IPS-NIHi11 (cell line): ENCODE measurements around the gene TOMM20.
A peak's percentile ranks its signal among the peaks of the same experiment; 100 is the strongest.
"Not testable (repeated sequence)": the region's sequence is repeated elsewhere in the genome, so short reads cannot be mapped to it uniquely, and the experiment has no call there.

Experiments
- DNase-seq: peaks from one replicate; pipeline ENCODE4 v3.0.0; 2012; ENCODE audit warnings: mixed read lengths, low spot score

The TOMM20 gene

DNA sequence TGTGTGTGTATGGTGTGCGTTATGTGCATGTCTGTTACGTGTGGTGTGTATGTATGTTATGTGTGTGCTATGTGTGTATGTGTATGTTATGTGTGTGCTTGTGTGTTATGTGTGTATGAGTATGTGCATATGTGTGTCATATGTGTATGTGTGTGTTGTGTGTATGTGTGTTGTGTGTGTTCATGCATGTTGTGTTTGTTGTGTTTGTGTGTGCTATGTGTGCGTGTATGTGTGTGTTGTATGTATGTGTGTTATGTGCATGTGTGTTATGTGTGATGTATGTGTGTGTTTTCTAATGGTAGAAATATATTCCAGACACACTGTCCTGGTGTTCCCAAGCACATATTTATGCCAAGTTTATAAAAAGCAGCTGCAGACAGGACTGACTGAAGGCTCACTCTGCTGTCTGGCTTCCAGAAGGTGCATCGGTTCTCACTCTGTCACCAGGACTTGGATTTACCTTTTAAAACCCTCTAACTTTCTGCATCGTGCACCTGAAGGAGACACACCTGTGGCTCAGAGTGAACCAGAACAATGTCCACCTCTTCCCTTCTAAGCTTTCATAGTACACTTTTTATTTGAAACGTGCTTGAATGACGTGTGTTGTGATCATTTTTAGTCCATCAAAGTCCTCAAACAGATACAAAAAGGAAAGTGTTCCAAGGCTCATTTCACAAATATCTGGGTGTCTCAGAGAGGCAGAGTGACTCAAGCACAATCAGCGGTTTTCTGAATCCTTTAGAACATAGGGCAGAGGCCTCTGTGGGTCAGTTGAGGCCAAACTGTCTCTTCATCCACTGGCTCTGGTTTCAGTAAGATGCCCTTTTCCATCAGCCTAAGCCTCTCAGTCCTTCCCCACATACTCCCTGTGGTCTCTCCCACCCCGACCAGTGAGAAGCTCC lies 49.9 kb downstream of the TOMM20 start:
- no peak for DNase-seq

DNA sequence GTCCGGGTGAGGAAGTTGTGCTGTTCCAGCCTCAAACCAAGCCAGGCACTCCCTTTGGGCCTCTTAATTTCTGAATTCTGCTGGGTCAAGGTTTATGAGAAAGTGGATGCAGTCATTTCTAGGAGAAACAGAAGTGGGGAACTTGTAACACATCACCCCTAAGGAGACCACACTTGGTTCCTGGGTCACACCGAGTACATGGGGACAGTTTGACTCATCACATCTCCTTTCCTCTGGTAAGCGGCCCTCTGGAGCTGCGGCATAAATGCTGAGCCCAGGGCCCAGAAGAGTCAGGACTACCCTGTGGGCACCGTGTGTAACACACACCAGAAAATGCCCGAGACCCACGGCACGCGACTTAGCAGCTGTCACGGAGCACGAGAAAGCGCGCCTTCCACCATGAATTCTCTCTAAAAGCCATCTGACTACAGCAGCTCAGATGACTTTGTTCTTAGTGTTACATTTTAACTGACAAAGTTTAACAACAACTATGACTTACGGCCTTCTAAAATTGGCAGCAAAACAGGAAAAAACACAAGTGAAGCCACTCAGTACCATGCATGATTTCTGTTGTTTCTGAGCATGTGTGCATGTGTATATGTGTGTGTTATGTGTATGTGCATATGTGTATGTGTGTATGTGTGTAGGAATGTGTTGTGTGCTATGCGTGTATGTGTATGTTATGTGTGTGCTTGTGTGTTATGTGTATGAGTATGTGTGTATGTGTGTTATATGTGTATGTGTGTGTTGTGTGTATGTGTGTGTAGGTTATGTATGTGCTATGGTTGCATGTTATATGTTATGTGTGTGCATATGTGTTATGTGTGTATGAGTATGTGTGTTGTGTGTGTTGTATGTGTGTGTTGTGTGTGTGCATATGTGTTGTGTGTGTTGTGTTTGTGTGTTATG lies 50.8 kb downstream of the TOMM20 start:
- no peak for DNase-seq

DNA sequence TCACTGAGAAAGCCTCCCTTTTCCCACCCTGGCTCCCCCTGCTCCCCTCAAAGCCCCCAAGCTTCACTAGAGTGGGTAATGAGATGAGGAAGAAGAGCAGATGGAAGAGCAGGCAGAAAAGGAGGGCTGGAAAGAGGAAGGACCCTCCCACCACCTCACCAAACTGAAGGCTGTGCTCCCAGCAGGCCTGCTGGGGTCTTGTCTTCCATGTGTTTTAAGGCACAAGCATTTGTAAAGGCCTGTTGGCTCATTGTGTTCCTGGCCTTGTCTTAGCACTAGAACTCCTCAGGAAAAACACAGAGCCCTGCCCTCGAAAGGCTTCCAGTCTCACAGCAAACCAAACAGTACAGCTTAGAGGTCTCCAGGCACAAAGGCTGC lies 51.5 kb downstream of the TOMM20 start:
- DNase-seq = no peak

DNA sequence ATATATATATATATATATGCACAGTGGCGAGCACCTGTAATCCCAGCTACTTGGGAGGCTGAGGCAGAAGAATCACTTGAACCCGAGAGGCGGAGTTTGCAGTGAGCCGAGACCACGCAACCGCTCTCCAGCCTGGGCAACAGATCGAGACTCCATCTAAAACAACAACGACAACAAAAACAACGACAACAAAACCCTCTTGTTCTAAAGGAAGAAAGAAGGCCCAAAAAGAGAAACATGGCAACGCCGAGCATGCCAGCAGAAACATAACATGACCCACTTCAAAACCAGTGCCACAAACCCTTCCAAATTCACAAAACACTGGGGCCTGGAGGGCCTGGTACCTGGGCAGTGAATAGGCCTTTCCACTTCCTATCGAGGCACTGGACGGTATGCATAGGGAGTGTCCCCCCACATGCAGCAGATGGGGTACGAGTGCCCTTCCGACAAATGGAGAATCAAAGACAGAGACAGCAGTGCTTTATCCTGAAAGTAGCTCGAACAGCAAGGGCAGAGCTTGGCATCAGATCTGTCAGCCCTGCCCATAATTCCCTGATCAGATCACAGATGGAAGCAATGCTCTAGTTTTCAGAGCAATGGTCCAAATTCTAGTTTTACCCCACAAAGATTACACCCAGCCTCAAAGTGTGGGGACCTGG lies 52.0 kb downstream of the TOMM20 start:
- no peak for DNase-seq

DNA sequence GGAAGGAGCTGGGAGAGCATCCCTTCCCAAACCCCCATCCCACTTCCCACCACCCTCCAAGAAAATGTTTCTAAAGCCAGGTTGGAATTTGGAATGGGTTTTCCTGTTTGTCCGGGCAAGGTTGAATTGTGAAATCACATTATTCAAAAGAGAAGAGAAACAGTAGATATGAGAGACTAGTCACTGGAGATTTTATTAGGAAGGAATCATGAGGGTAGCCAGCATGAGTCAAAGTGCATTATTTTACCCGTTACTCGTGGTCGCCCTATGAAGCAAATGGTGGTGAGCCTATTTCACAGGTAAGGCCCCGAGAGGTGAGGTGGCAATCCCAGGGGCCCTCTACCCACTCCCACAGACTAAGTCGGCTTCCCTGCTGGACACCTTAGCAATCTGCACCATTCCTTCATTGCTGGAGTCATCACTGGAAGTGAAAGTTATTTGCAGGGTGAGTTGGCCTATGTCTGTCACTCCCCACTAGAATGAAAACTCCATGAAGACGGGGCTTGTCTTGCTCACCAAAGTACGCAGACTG lies 52.8 kb downstream of the TOMM20 start:
- no peak for DNase-seq

DNA sequence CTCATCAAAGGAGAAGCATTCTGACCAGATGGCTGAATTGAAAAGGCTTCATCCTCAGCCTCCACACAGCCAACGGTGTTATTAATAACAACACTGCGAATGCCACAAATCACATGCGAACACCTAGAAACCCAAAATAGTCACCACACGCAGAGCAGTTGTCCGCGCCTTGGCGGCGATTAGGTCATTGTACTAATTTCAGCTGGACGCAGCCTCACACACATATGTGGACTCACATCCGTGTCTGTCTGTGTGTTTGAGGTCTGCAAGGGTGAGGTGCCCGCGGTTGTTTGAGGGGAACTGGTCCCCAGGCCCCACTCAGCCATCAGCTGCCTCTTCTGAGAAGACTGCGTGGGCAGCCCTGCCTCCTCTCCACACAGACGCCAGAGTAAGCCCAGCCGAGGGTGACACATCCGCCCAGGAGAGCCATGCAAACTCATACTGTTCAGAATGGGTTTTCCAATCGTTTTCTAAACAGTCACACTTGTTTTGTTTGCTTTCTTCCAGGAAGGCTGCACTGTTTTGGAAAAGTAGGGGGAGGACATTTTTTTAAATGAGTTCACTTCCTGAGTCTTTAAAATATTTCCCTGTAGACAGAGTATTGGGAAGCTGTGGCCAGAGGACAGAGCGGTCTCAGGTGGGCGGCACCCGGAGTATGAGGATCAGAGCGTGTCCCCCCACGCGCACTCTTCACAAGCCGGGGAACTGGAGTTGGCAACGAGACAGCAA lies 53.4 kb downstream of the TOMM20 start:
- no peak for DNase-seq

DNA sequence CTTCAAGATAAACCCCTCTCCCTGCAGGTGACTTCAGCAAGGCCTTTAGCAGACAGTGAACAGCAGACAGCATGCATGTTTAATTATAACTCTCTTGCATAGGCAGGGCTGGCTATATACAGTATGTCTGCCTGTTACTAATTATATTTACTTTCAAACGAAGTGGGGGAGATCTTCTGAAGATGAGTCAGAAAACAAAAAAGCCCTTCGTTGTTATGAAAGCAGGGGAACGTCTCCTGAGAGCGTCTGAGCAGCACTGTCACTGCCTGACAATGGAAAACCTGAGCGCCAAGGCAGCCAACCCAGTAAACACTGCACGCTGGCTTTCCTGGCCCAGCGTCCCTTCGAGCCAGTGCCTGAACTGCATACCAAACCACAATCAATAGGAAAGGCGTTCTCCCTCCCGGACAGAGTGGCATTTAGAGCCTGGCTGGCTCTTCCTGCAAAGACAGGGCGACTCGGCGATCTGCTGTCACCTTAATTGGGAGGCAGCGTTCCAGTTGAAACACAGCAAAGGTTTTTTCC lies 54.1 kb downstream of the TOMM20 start:
- DNase-seq = no peak

DNA sequence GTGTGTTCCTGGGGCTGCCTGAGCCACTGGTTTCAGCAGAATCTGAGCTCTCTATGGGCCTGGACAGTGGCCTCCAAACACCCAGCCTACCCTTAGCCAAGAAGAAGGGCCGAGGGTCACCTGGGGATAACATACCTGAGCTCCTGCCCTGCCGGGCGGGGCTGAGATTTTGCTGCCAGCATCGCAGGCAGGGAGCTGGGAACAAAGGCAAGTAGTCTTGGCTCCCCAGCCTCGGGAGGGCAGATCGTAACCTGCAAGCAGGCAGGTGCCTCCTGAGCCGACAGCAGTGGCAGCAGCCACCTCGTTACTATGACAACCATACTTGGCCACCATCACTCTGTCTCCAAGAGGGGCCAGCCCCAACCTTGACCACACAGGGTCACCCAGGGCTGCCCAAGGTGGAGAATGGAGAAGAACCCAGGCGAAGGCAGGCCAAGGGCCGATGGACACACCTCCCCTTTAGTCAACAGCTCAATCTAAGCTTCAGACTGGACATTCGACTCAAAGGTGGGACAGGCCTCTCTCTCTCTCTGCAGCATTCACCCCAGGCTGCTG lies 54.6 kb downstream of the TOMM20 start:
- peak; percentile 26 for DNase-seq

DNA sequence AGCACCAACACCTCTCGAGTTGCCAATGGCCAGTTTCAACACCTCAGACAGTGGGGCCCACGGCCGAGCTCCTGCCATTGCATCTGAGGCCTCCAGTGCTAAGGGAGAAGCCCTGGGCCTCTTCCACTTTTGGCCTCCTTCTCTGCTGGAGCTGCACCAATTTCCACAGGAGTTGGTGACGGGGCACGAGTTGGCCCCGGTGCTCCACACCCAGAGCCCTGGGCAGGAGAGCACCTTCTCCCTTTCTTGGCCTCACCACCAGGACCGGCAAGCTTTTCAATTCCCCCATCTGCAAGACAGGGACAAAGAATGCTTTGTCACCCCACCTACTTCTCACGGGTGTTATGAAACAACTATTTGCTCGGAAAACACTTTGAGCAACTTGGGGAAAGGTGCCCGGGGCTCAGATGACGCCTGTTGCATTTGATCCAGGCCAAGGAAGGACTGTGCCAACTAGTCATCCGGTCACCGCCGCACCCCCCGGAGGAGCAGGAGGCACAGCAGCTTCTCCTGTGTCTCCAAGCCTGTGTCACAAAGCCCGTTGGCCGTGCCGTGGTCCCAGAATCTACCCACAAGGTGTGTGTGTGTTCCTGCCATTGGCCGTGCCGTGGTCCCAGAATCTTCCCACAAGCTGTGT lies 55.2 kb downstream of the TOMM20 start:
- DNase-seq = no peak

DNA sequence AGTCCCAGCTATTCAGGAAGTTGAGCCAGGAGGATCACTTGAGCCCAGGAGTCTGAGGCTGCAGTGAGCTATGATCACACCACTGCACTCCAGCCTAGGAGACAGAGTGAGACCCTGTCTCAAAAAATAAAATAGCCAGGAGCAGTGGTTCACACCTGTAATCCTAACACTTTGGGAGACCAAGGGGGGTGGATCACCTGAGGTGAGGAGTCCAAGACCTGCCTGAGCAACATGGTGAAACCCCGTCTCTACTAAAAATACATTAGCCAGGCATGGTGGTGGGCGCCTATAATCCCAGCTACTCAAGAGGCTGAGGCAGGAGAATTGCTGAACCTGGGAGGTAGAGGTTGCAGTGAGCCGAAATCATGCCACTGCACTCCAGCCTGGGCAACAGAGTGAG lies 56.1 kb downstream of the TOMM20 start:
- not testable (repeated sequence) for DNase-seq

DNA sequence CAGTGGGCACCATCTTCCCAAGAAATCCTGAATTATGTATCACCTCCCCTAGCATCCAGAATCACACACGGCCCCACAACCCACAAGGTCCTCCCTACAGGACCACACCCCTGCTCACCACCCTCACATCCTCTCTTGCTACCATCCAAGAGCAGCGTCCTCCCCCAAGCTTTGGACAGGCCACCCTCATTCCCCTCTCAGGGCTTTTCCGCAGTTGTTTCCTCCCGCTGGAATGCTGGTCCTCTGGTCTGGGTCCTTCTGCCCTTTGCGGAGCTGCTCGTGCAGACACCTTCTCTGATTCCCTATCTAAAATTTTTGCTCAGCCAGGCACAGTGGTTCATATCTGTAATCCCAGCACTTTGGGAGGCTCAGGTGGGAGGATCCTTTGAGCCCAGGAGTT lies 56.5 kb downstream of the TOMM20 start:
- no peak for DNase-seq

DNA sequence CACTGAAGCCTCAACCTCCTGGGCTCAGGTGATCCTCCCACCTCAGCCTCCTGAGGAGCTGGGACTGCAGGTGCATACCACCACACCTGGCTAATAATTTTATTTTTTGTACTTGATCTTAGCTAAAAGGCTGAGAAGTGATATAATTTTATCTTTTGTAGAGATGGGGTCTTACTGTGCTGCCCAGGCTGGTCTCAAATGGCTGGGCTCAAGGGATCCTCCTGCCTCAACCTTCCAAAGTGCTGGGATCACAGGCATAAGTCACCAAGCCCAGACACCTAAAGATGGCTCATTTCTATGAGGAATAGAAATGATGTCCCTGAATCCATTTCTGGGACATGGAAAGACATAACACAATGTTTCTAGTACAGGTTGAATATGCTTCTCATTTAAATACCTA lies 57.8 kb downstream of the TOMM20 start:
- DNase-seq = no peak

DNA sequence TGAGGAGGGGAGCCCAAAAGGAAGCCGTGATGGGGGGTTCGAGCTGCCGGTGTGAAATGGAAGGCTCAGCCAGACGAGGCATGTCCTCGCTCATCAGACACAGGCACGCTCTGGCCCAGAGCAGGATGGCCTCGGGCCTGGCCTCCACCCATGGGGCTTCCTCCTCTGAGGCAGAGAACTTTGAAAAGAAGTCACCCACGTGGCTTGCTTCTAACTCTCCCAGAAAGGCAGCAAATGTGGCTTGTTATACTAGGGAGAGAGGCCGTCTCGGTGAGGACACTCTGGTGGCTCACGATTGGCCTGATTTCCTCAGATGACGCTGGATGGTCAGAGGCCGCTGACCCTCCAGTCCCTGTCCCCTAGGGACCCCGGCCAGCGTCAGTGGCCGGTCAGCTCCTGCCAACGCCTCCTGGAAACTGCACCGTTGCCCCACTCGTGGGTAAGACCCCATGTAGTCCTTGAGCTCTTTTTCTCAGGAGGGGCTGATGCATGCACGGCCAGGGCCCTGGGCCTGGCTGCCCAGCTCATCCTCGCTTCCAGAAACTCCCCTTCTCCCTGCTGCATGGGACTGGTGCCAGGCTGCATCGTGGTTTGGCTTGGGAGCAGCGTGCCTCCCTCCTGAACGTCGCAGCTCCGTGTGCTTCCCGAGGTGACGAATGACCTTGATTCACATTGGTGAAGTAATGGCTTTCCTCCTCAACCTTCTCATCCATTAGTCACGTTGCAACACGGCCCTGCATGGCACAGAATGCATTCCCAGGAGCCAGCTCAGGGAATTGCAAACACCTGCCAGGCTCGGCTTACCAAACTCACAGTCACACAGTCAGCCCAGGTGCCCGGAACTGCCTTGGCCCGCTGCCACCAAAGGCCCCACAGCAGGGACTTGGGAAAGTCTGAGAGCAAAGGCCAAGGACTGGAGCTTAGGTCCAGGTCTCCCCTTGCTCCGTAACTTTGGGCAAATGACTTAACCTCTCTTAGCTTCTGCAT lies 58.8 kb downstream of the TOMM20 start:
- no peak for DNase-seq

DNA sequence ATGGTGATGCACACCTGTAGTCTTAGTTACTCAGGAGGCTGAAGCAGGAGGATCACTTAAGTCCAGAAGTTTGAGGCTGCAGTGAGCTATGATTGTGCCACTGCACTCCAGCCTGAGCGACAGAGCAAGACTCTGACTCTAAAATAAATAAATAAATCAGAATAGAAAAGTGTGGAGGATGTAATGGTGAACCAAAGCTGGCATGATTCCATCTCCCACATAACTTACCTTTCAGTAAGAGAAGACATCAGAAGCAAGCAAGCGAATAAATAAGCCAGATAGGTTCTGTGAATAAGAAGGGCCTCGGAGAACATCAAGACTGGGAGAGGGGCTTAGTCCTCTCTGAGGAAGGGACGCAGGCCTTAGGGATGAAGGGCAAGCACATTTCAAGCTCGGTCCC lies 59.5 kb downstream of the TOMM20 start:
- DNase-seq = no peak

DNA sequence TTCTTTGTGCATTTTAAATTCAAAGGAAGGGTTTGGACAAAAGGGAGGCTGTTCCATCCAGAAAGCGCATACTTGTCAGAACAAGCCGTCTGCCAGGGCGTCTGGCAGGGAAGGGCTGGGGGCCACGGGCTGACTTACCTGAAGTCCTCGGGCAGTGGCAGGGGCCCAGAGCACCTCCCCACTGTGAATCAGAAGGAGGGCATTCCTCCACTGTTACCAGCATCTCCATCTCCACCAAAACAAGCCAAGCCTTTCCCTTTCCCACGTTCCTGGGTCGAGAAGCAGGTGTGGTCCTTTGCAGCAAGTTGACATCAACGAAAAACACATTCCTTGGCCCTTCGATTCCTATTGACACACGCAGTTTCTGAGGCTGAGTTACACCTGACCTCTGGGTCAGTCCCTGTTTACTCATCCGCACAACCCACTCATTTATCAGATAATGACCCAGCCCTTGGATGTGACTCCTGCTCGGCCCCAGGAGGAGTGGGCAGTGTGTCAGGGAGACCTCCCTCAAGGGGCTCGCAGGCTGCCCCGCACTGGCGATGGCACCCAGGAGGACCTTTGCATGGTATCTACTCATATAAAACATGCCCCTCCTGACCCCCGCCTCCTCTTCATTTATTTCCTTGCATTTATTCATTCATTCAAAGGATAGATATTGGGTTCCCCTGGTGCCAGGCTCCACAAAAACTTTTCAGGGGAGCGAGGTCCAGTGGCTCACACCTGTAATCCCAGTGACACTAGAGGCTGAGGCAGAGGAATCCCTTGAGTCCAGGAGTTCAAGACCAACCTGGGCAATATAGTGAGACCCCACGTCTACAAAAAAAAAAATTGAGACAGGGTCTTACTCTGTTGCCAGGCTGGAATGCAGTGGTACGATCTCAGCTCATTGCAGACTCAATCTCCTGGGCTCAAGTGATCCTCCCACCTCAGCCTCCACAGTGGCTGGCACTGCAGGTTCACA lies 60.2 kb downstream of the TOMM20 start:
- no peak for DNase-seq

DNA sequence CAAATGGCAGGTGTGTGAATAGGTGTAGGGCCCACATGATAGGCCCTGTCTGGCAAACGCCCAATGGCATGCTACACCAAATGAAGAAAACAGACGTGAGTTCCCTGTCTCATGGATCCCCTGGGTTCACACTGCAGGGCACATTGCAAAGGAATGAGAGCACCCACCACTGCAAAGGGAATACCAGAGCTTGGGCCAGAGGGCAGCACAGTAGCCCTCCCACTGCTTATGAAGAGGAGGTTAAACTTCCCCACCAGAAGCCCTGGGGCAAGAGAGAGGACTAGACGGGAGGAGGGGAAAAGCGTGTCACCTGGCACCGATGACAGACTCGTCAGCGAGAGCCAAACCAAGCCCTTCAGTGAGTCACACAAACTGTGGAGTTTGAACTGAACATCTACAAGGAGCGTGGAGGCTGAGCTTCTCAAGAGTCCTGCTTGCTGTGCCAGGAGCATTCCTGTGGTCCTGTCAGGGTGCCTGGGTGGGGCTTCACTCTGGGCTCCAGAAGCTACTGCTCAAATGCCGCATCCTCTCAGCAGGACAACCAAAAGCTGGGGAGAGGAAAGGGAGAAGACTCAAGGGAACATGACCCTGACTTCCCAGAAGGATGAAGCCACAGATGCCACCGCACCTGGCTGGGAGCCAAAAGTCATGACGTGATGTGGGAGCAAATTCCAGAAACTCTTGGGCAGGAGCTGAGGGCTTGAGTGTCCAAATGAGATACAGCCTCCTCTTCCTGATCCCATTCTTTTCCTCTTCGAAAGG lies 61.1 kb downstream of the TOMM20 start:
- DNase-seq = no peak

DNA sequence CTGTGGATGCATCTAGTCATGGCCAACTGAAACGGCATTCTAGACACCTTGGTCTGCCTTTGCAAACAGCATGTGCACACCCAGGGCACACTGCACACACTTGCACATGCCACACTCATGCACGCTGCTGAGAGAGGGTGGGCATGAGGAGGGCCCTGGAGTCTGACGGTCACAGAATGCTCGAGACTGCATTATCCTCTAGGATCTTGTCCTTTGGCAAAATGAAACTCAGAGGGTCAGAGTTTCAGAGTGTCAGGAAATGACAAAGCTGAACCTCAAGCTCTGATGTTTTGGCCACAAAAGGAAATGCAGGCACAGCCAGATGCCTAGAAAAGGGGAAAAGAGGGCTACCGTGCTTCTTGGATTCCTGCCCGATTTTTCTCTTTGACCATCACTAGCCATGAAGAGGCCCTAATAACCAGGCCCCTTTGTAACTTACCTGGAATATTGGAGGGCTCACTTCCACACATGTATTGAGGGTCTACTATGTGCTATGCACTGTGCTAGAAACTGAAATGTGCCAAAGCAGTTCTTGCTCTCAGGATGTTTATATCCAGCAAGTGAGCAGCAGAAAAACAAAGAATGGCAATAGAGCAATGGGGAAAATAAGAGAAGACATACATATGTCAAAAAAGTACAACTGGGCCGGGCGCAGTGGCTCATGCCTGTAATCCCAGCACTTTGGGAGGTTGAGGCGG lies 65.4 kb downstream of the TOMM20 start:
- no peak for DNase-seq
